Endothelial cell of umbilical vein (primary cell): Measurements from ENCODE around the gene HGFAC. TPM values are rescaled to one million over a fixed set of nuclear protein-coding genes. Genes with fewer than 3 reads are reported as not detected.

Experiments used
- BruUV-seq: library from RNA; stranded (reverse); fragments of 400-500 nt; replicated peaks from 2 replicates; lab custom pipeline; 2021; lab: Mats Ljungman, UMichigan
- CTCF ChIA-PET: fragments of 300-600, 350-600 bp; sonication (Branson Sonifier 250); formaldehyde crosslinking; loops from one replicate; lab custom pipeline; 2021; ENCODE audit warnings: antibody characterized with exemption, inconsistent platforms; lab: Charles Lee
- POLR2A ChIA-PET: fragments of 300-600, 350-600 bp; sonication (Branson Sonifier 250); formaldehyde crosslinking; loops from one replicate; lab custom pipeline; 2021; ENCODE audit warnings: antibody characterized with exemption, inconsistent platforms; lab: Charles Lee
- DNase-seq: peaks from one replicate; pipeline ENCODE4 v3.0.0-alpha.2; 2011; ENCODE audit warnings: low read depth, low spot score
- FAIRE-seq: peaks from 2 replicates; lab custom pipeline; 2011; peaks lifted over from hg19 to GRCh38; lab: Jason Lieb, UNC
- H2AFZ ChIP-seq: 2 replicates; pipeline ENCODE4 v1.6.0; 2012; ENCODE audit warnings: low read depth, low read length, control low read depth, inconsistent platforms
- H3K27ac ChIP-seq: 2 replicates; pipeline ENCODE4 v1.5.1; 2011; ENCODE audit warnings: low read depth, mild to moderate bottlenecking, control low read depth, low read length, moderate library complexity; ENCODE audit not compliant: insufficient read depth
- H3K27me3 ChIP-seq, 2 experiments: 2 replicates each; pipeline versions ENCODE4 v1.6.0 to v1.6.1; 2011; ENCODE audit warnings: low read length in 2 of 2, mixed read lengths in 1 of 2; ENCODE audit not compliant: control insufficient read depth in 2 of 2, insufficient read depth in 2 of 2
- H3K36me3 ChIP-seq, 2 experiments: 2 replicates in 1 of 2; 3 replicates in 1 of 2; pipeline ENCODE4 v1.5.1; 2011; ENCODE audit warnings: low read length in 2 of 2, mild to moderate bottlenecking in 1 of 2, moderate library complexity in 1 of 2; ENCODE audit not compliant: control insufficient read depth in 2 of 2, insufficient read depth in 2 of 2; ENCODE audit errors: extremely low read depth in 1 of 2
- H3K4me1 ChIP-seq: 3 replicates; pipeline ENCODE4 v1.5.1; 2011; ENCODE audit warnings: mild to moderate bottlenecking, low read length; ENCODE audit not compliant: control insufficient read depth, insufficient read depth; ENCODE audit errors: extremely low read depth
- H3K4me2 ChIP-seq: 2 replicates; pipeline ENCODE4 v1.6.1; 2011; ENCODE audit warnings: low read length, control low read depth, mixed read lengths; ENCODE audit not compliant: insufficient read depth
- H3K4me3 ChIP-seq, 3 experiments: fragments of 200-600 bp in 1 of 3; sonication (generic), shearing (Covaris generic) in 1 of 3; replicated peaks in 1 of 3; 2 replicates each; pipeline ENCODE4 v1.5.1; 2011 to 2016; ENCODE audit warnings: control low read depth in 3 of 3, low read length in 3 of 3, mild to moderate bottlenecking in 2 of 3, inconsistent platforms in 1 of 3, low read depth in 1 of 3, moderate library complexity in 1 of 3; ENCODE audit not compliant: insufficient read depth in 1 of 3
- H3K79me2 ChIP-seq: 2 replicates; pipeline ENCODE4 v1.6.0; 2012; ENCODE audit warnings: low read length, inconsistent platforms; ENCODE audit not compliant: control insufficient read depth, insufficient read depth
- H3K9ac ChIP-seq: replicated peaks from 2 replicates; pipeline ENCODE3; 2011; ENCODE audit warnings: low read length, control low read depth; ENCODE audit not compliant: insufficient read depth; ENCODE audit errors: extremely low read depth
- H3K9me1 ChIP-seq: replicated peaks from 3 replicates; pipeline ENCODE4 v1.6.0; 2011; ENCODE audit warnings: mild to moderate bottlenecking, low read length; ENCODE audit not compliant: control insufficient read depth, insufficient read depth; ENCODE audit errors: extremely low read depth
- H3K9me3 ChIP-seq: replicated peaks from 2 replicates; pipeline ENCODE4 v1.5.1; 2012; ENCODE audit warnings: low read length, inconsistent platforms; ENCODE audit not compliant: control insufficient read depth, insufficient read depth
- H4K20me1 ChIP-seq: replicated peaks from 2 replicates; pipeline ENCODE3; 2011; ENCODE audit warnings: mild to moderate bottlenecking, low read length; ENCODE audit not compliant: control insufficient read depth, insufficient read depth; ENCODE audit errors: extremely low read depth
- CTCF ChIP-seq, 2 donors: IDR thresholded peaks; 1 replicate in 1 of 2; 2 replicates in 1 of 2; pipeline ENCODE4 v1.5.1; 2011; ENCODE audit warnings: low read length in 2 of 2, mild to moderate bottlenecking in 2 of 2, moderate library complexity in 2 of 2, control low read depth in 1 of 2, inconsistent platforms in 1 of 2, low read depth in 1 of 2; ENCODE audit not compliant: insufficient read depth in 1 of 2; ENCODE audit errors: extremely low read depth in 1 of 2
- EZH2 ChIP-seq: IDR thresholded peaks from 2 replicates; pipeline ENCODE4 v1.6.1; 2012; ENCODE audit warnings: borderline replicate concordance, low read depth, mild to moderate bottlenecking, moderate library complexity, low read length, inconsistent platforms; ENCODE audit not compliant: severe bottlenecking
- FOS ChIP-seq: IDR thresholded peaks from 2 replicates; pipeline ENCODE4 v1.6.1; 2011; ENCODE audit warnings: mild to moderate bottlenecking, low read length, moderate library complexity, borderline replicate concordance; ENCODE audit not compliant: insufficient read depth
- GATA2 ChIP-seq: IDR thresholded peaks from 2 replicates; pipeline ENCODE4 v1.7.0; 2011; ENCODE audit warnings: low read depth, mild to moderate bottlenecking, moderate library complexity, mixed read lengths, low read length; ENCODE audit not compliant: insufficient read length, insufficient read depth
- JUN ChIP-seq: IDR thresholded peaks from 2 replicates; pipeline ENCODE4 v1.6.1; 2011; ENCODE audit warnings: borderline replicate concordance, low read depth; ENCODE audit not compliant: insufficient read length, insufficient read depth
- MAX ChIP-seq: IDR thresholded peaks from 2 replicates; pipeline ENCODE4 v1.6.1; 2011; ENCODE audit not compliant: insufficient read depth, insufficient read length
- MYC ChIP-seq: IDR thresholded peaks from one replicate; pipeline ENCODE4 v1.6.1; 2011; ENCODE audit warnings: mild to moderate bottlenecking, low read depth, low read length
- POLR2A ChIP-seq: IDR thresholded peaks from 2 replicates; pipeline ENCODE4 v1.6.1; 2012; ENCODE audit warnings: low read depth, mild to moderate bottlenecking, control low read depth, low read length
- POLR2AphosphoS5 ChIP-seq: IDR thresholded peaks from 2 replicates; pipeline ENCODE4 v1.6.1; 2012; ENCODE audit warnings: low read depth, mild to moderate bottlenecking, control low read depth, low read length, moderate library complexity; ENCODE audit not compliant: insufficient read depth
- dilution Hi-C: fragments of 300-500 bp; cut with MboI; formaldehyde crosslinking; loops from one replicate; pipeline ENCODE4 v1.15.0; 2019; ENCODE audit warnings: low sequenced_read_pairs; ENCODE audit not compliant: extremely low pct_ligation_motif_present
- intact Hi-C: fragments of 100-400 bp; cut with micrococcal nuclease; formaldehyde crosslinking; loops from one replicate; pipeline ENCODE4 v1.10.0; 2022
- polyA plus RNA-seq, 4 experiments: library from polyadenylated mRNA; depleted of rRNA in 3 of 4; stranded (reverse) in 3 of 4; unstranded in 1 of 4; fragments of >200 nt; gene quantifications; 2 replicates each; pipeline versions ENCODE4 v1.2.1 to v1.2.3, GENCODE V29; 2011 to 2012; ENCODE audit warnings: missing spikeins in 1 of 4
- total RNA-seq: library from RNA; stranded (reverse); gene quantifications from 2 replicates; pipeline ENCODE4 v1.2.3, GENCODE V29; 2021

HGFAC gene
- total and polyA plus RNA-seq, 2 donors (not counting 3 experiments of a cell fraction or from before 2014, with no cell fraction given) = 0.36 to 0.49 TPM

GRCh38 chr4:3393171-3393570 lies 48.6 kb upstream of the HGFAC start:
- intact Hi-C loops (no loop called here), dilution Hi-C loops (no loop called here)
- H3K36me3 ChIP-seq = no peaks in the 10 kb centered on the region
- no peak overlapping the region for H2AFZ ChIP-seq
- no peak overlapping the region for H3K4me3 ChIP-seq
- no TSS peak for BruUV-seq
- H3K9ac ChIP-seq = no peak overlapping the region
- H3K27me3 ChIP-seq = no peaks in the 10 kb centered on the region
- no peaks in the 10 kb centered on the region for H3K79me2 ChIP-seq
- FAIRE-seq (no peak), DNase-seq (no peak)
- H3K4me2 ChIP-seq = no peak overlapping the region
- H3K9me3 ChIP-seq = no peaks in the 10 kb centered on the region
- ChIA-PET POLR2A (no interaction called here), CTCF (interaction anchor here (1.1 to 2.0 kb wide), 4 partner anchors 11 to 47 kb away, joined by 3 to 10 read pairs (median 3); no protein-coding TSS in a partner anchor)
- H3K9me1 ChIP-seq = no peaks in the 10 kb centered on the region
- H4K20me1 ChIP-seq = no peaks in the 10 kb centered on the region
- TF ChIP-seq MYC (no peak), FOS (no peak), EZH2 (no peak), MAX (no peak), JUN (no peak), GATA2 (no peak), POLR2AphosphoS5 (no peak), CTCF (IDR thresholded peaks at IDR 0.05; ENCODE audit: extremely low read depth in 1 of 2, insufficient read depth in 1 of 2, low read depth in 1 of 2, low read length in 2 of 2) (no peak), POLR2A (no peak)
- H3K4me1 ChIP-seq = peaks cover 10% of the 10 kb centered on the region
- no peak overlapping the region for H3K27ac ChIP-seq
